GM19324 (cell line): ENCODE measurements around the gene CIB2.

Experiments
- ATAC-seq: cut with Tn5 transposase; IDR thresholded peaks from one replicate; pipeline ENCODE4 v1.9.1; 2021; ENCODE audit warnings: mild to moderate bottlenecking, moderate library complexity; ENCODE audit not compliant: unreplicated experiment, low FRiP score

Gene CIB2

GRCh38 chr15:78087951-78088772 is 43.1 kb downstream of the CIB2 start:
- ATAC-seq, result no peak

GRCh38 chr15:78085928-78086327 is 45.3 kb downstream of the CIB2 start:
- no peak for ATAC-seq

- no peak for ATAC-seq
These were observed 46.8 kb downstream of the CIB2 start for GRCh38 chr15:78084449-78084750.

- peak; percentile 83 for ATAC-seq
These were observed 47.4 kb downstream of the CIB2 start for GRCh38 chr15:78083687-78084448.

- ATAC-seq, result no peak
These were observed 48.1 kb downstream of the CIB2 start for GRCh38 chr15:78083186-78083585.

GRCh38 chr15:78082743-78083110 is 48.5 kb downstream of the CIB2 start:
- ATAC-seq, result no peak

- no peak for ATAC-seq
These were observed 49.0 kb downstream of the CIB2 start for GRCh38 chr15:78082106-78082742.

GRCh38 chr15:78080088-78080460 is 51.2 kb downstream of the CIB2 start:
- no peak for ATAC-seq

GRCh38 chr15:78079298-78080087 is 51.8 kb downstream of the CIB2 start:
- ATAC-seq, result no peak

- ATAC-seq, result no peak
These were observed 53.4 kb downstream of the CIB2 start for GRCh38 chr15:78077871-78078210.

GRCh38 chr15:78077053-78077870 is 54.0 kb downstream of the CIB2 start, which contains the start of gene TBC1D2B:
TSS of gene TBC1D2B (minus strand) at chr15:78077711. CDS start at chr15:78077652, 59 bp downstream.
- ATAC-seq, result peak; percentile 80

- no peak for ATAC-seq
These were observed 54.8 kb downstream of the CIB2 start for GRCh38 chr15:78076231-78077052.

- ATAC-seq, result no peak
These were observed 55.6 kb downstream of the CIB2 start for GRCh38 chr15:78075490-78076230.

- ATAC-seq, result no peak
These were observed 58.0 kb downstream of the CIB2 start for GRCh38 chr15:78073046-78073787.

GRCh38 chr15:78072080-78072892 is 59.0 kb downstream of the CIB2 start:
- no peak for ATAC-seq

GRCh38 chr15:78071383-78071782 is 59.9 kb downstream of the CIB2 start:
- no peak for ATAC-seq
